ENCODE measurements around the gene MT4. TPM values are rescaled to one million over a fixed set of nuclear protein-coding genes. Genes with fewer than 3 reads are reported as not detected.

MT4 gene
- total and polyA plus RNA-seq, 11 donors = not detected

DNA sequence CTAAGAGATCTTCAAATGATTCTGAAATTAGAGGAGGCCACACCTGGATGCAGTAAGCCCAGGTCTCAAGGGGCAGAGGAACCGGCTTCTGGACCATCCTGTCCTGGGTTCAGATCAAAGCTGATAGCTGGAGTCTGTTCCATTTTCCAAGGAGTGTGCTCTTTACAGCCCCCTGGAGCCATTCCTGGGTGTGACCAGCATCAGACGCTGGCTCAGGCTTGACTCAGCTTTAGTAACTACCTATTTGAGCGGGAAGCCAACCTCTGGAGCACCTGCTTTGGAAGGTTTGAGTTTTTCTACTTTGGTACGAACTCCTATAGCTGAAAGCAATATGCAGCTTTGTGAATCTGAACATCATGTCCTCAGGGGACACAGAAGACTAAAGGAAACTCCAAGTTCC lies 32.2 kb upstream of the MT4 start:
- Histone ChIP-seq H3K27ac (no peak overlapping the region), H3K4me1 (no peaks in the 10 kb centered on the region), H3K4me3 (no peak overlapping the region), H3K27me3 (peaks cover 0 to 23% (median 4%) of the 10 kb centered on the region in 9 donors), H3K9me3 (no peaks in the 10 kb centered on the region), H3K36me3 (no peaks in the 10 kb centered on the region)
- TF ChIP-seq, protein P1, sequence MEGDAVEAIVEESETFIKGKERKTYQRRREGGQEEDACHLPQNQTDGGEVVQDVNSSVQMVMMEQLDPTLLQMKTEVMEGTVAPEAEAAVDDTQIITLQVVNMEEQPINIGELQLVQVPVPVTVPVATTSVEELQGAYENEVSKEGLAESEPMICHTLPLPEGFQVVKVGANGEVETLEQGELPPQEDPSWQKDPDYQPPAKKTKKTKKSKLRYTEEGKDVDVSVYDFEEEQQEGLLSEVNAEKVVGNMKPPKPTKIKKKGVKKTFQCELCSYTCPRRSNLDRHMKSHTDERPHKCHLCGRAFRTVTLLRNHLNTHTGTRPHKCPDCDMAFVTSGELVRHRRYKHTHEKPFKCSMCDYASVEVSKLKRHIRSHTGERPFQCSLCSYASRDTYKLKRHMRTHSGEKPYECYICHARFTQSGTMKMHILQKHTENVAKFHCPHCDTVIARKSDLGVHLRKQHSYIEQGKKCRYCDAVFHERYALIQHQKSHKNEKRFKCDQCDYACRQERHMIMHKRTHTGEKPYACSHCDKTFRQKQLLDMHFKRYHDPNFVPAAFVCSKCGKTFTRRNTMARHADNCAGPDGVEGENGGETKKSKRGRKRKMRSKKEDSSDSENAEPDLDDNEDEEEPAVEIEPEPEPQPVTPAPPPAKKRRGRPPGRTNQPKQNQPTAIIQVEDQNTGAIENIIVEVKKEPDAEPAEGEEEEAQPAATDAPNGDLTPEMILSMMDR (IDR thresholded peaks at IDR 0.05) = no peak
- no peak for TF ChIP-seq POLR2A (IDR thresholded peaks at IDR 0.05)
- DNase-seq = no peak
- no peak for ATAC-seq
- intact Hi-C loops (cut with DNase I) = no loop called here
- WGBS, 4 donors = 69 to 87% (median 70%) methylated on average over 3 to 4 of the region's 4 CpGs

- WGBS, 4 donors = 79 to 87% (median 84%) methylated on average over 8 of the region's 8 CpGs
- Histone ChIP-seq H3K4me1 (no peaks in the 10 kb centered on the region), H3K9me3 (no peaks in the 10 kb centered on the region), H3K36me3 (no peaks in the 10 kb centered on the region), H3K4me3 (no peak overlapping the region), H3K27me3 (peaks cover 0 to 31% (median 4%) of the 10 kb centered on the region in 9 donors), H3K27ac (no peak overlapping the region)
- intact Hi-C loops (cut with DNase I) = no loop called here
- ATAC-seq (no peak), DNase-seq (no peak)
- no peak for TF ChIP-seq POLR2A (IDR thresholded peaks at IDR 0.05)
- TF ChIP-seq, protein P1 (IDR thresholded peaks at IDR 0.05) = no peak
These were observed 30.0 kb upstream of the MT4 start for GRCh38 chr16:56534847-56535383.

GRCh38 chr16:56538331-56538730 lies 26.5 kb upstream of the MT4 start:
- H3K36me3 ChIP-seq = no peaks in the 10 kb centered on the region
- intact Hi-C loops (cut with DNase I) = no loop called here
- no peak overlapping the region for H3K27ac ChIP-seq
- no peaks in the 10 kb centered on the region for H3K4me1 ChIP-seq
- H3K4me3 ChIP-seq = no peak overlapping the region
- WGBS, 4 donors = 90 to 95% (median 92%) methylated on average over 7 of the region's 7 CpGs
- H3K27me3 ChIP-seq = peaks cover 0 to 31% (median 4%) of the 10 kb centered on the region in 9 donors
- DNase-seq = no peak
- H3K9me3 ChIP-seq = no peaks in the 10 kb centered on the region
- TF ChIP-seq, protein P1 (IDR thresholded peaks at IDR 0.05) = no peak
- no peak for TF ChIP-seq POLR2A (IDR thresholded peaks at IDR 0.05)
- ATAC-seq = no peak

DNA sequence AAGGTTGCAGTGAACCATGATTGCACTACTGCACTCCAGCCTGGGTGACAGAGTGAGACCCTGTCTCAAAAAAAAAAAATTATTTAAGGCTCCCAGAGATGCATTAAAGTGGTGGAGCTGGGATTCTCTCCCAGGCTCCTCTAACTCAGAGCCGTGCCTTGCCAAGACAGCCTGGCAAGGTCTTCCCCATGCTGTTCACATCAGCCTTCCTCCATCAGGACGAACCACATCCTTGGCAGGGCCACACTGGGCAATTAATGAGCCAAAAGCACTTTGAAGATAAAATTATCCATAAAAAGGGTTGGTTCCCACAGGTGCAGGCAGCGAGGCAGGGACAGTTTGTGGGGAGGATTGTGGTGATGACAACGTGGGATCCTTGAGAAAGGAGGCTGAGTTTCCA lies 25.2 kb upstream of the MT4 start:
- Histone ChIP-seq H3K4me1 (no peaks in the 10 kb centered on the region), H3K9me3 (no peaks in the 10 kb centered on the region), H3K27ac (no peak overlapping the region), H3K36me3 (no peaks in the 10 kb centered on the region), H3K4me3 (no peak overlapping the region), H3K27me3 (peaks cover 0 to 31% (median 3%) of the 10 kb centered on the region in 9 donors)
- TF ChIP-seq, protein P1 (IDR thresholded peaks at IDR 0.05) = no peak
- TF ChIP-seq POLR2A (IDR thresholded peaks at IDR 0.05) = no peak
- intact Hi-C loops (cut with DNase I) = no loop called here
- DNase-seq = no peak
- peak in 2 of 4 donors; percentile 10 to 57 for ATAC-seq
- WGBS, 4 donors = 51 to 64% (median 54%) methylated on average over 4 of the region's 4 CpGs

Data from heart left ventricle (tissue), 16 donors.